ENCODE measurements around the gene KLHL20.
"Not testable (repeated sequence)": the region's sequence is repeated elsewhere in the genome, so short reads cannot be mapped to it uniquely, and the experiment has no call there.

KLHL20 gene

GRCh38 chr1:173714759-173715537 is at the start of gene KLHL20:
Gene KLHL20 (plus strand): TSS chr1:173714981. CDS start chr1:173716044, 1,063 bp downstream.
- TF ChIP-seq CTCF (IDR thresholded peaks at IDR 0.05) = no peak
- Histone ChIP-seq H3K27ac (peak within 1 kb of the TSS; percentile 81), H3K4me3 (ENCODE audit: low read depth in 1 of 2, low read length in 1 of 2) (peak within 1 kb of the TSS; percentile 68 to 72), H3K36me3 (no peaks in the 10 kb centered on the region), H3K4me1 (ENCODE audit: control insufficient read depth in 1 of 2, insufficient read depth in 1 of 2, low read depth in 1 of 2, low read length in 1 of 2) (peaks cover 12 to 27% of the 10 kb centered on the region in 2 experiments), H3K27me3 (peaks cover 39% of the 10 kb centered on the region), H3K9me3 (no peaks in the 10 kb centered on the region)

- peaks cover 47% of the 10 kb centered on the region for H3K27me3 ChIP-seq
These were observed 48.1 kb upstream of the KLHL20 start for GRCh38 chr1:173666646-173667045.

GRCh38 chr1:173669491-173669941 is 45.3 kb upstream of the KLHL20 start, which contains the start of gene ANKRD45:
Gene ANKRD45 (minus strand): TSS chr1:173669851. CDS start chr1:173659418, 10,433 bp downstream.
- H3K4me1 ChIP-seq (ENCODE audit: control insufficient read depth in 1 of 2, insufficient read depth in 1 of 2, low read depth in 1 of 2, low read length in 1 of 2) = peaks cover 0 to 3% of the 10 kb centered on the region in 2 experiments
- H3K4me3 ChIP-seq (ENCODE audit: low read depth in 1 of 2, low read length in 1 of 2) = no peak within 1 kb of the TSS

More at GRCh38 chr1:173666646-173667045, 48.1 kb upstream of the KLHL20 start:
- H3K27ac ChIP-seq = no peak overlapping the region
- H3K4me1 ChIP-seq (ENCODE audit: control insufficient read depth in 1 of 2, insufficient read depth in 1 of 2, low read depth in 1 of 2, low read length in 1 of 2) = peaks cover 0 to 3% of the 10 kb centered on the region in 2 experiments
- no peaks in the 10 kb centered on the region for H3K9me3 ChIP-seq
- H3K36me3 ChIP-seq = no peaks in the 10 kb centered on the region
- TF ChIP-seq CTCF (IDR thresholded peaks at IDR 0.05) = no peak
- no peak overlapping the region for H3K4me3 ChIP-seq (ENCODE audit: low read depth in 1 of 2, low read length in 1 of 2)

GRCh38 chr1:173674496-173674895 is 40.3 kb upstream of the KLHL20 start:
- not testable (repeated sequence) for H3K27ac ChIP-seq; H3K9me3 ChIP-seq; H3K4me1 ChIP-seq (ENCODE audit: control insufficient read depth in 1 of 2, insufficient read depth in 1 of 2, low read depth in 1 of 2, low read length in 1 of 2); H3K36me3 ChIP-seq; H3K4me3 ChIP-seq (ENCODE audit: low read depth in 1 of 2, low read length in 1 of 2)
- H3K27me3 ChIP-seq = peaks cover 18% of the 10 kb centered on the region

More at GRCh38 chr1:173669491-173669941, 45.3 kb upstream of the KLHL20 start, which contains the start of gene ANKRD45:
- H3K27ac ChIP-seq = no peak within 1 kb of the TSS
- peaks cover 47% of the 10 kb centered on the region for H3K27me3 ChIP-seq
- TF ChIP-seq CTCF (IDR thresholded peaks at IDR 0.05) = no peak
- no peaks in the 10 kb centered on the region for H3K36me3 ChIP-seq
- H3K9me3 ChIP-seq = no peaks in the 10 kb centered on the region

- not testable (repeated sequence) for H3K4me3 ChIP-seq (ENCODE audit: low read depth in 1 of 2, low read length in 1 of 2); H3K27ac ChIP-seq; H3K36me3 ChIP-seq; H3K27me3 ChIP-seq; H3K9me3 ChIP-seq; H3K4me1 ChIP-seq (ENCODE audit: control insufficient read depth in 1 of 2, insufficient read depth in 1 of 2, low read depth in 1 of 2, low read length in 1 of 2)
These were observed 34.6 kb upstream of the KLHL20 start for GRCh38 chr1:173680152-173680551.

GRCh38 chr1:173682184-173682583 is 32.6 kb upstream of the KLHL20 start:
- Histone ChIP-seq H3K9me3 (no peaks in the 10 kb centered on the region), H3K27me3 (no peaks in the 10 kb centered on the region), H3K27ac (no peak overlapping the region), H3K4me1 (ENCODE audit: control insufficient read depth in 1 of 2, insufficient read depth in 1 of 2, low read depth in 1 of 2, low read length in 1 of 2) (no peaks in the 10 kb centered on the region), H3K36me3 (no peaks in the 10 kb centered on the region), H3K4me3 (ENCODE audit: low read depth in 1 of 2, low read length in 1 of 2) (no peak overlapping the region)
- no peak for TF ChIP-seq CTCF (IDR thresholded peaks at IDR 0.05)

- not testable (repeated sequence) for H3K4me3 ChIP-seq (ENCODE audit: low read depth in 1 of 2, low read length in 1 of 2); H3K27me3 ChIP-seq; H3K27ac ChIP-seq; H3K4me1 ChIP-seq (ENCODE audit: control insufficient read depth in 1 of 2, insufficient read depth in 1 of 2, low read depth in 1 of 2, low read length in 1 of 2); H3K36me3 ChIP-seq; H3K9me3 ChIP-seq
These were observed 30.9 kb upstream of the KLHL20 start for GRCh38 chr1:173683838-173684237.

GRCh38 chr1:173685121-173685520 is 29.7 kb upstream of the KLHL20 start:
- H3K27ac ChIP-seq; H3K27me3 ChIP-seq; H3K4me1 ChIP-seq (ENCODE audit: control insufficient read depth in 1 of 2, insufficient read depth in 1 of 2, low read depth in 1 of 2, low read length in 1 of 2); H3K9me3 ChIP-seq; H3K4me3 ChIP-seq (ENCODE audit: low read depth in 1 of 2, low read length in 1 of 2); H3K36me3 ChIP-seq: not testable (repeated sequence)
